OCI-LY7 (cell line): ENCODE results near the gene MYT1. TPM values are rescaled to one million over a fixed set of nuclear protein-coding genes. Genes with fewer than 3 reads are reported as not detected.

Experiments
- BruUV-seq: library from RNA; stranded (reverse); fragments of 400-500 nt; replicated peaks from 2 replicates; lab custom pipeline; 2021; lab: Mats Ljungman, UMichigan
- CTCF ChIA-PET: fragments of 300-600 bp; sonication (Branson Sonifier 250); formaldehyde crosslinking; loops from one replicate; lab custom pipeline; 2022; ENCODE audit warnings: antibody characterized with exemption; ENCODE audit not compliant: unreplicated experiment; lab: Charles Lee
- POLR2A ChIA-PET: fragments of 300-600 bp; sonication (Branson Sonifier 250); formaldehyde crosslinking; loops from one replicate; lab custom pipeline; 2022; ENCODE audit warnings: antibody characterized with exemption; lab: Charles Lee
- DNase-seq: peaks from one replicate; pipeline ENCODE4 v3.0.0-alpha.2; 2015; ENCODE audit warnings: low spot score
- H2AFZ ChIP-seq: fragments of 200-600 bp; sonication (generic), shearing (Covaris generic); 2 replicates; pipeline ENCODE4 v1.6.1; 2014; ENCODE audit warnings: mild to moderate bottlenecking, antibody characterized with exemption, low read length, moderate library complexity
- H3K27ac ChIP-seq: fragments of 200-600 bp; sonication (generic); 2 replicates; pipeline ENCODE4 v1.5.1; 2014; ENCODE audit warnings: mixed run types, low read depth, mild to moderate bottlenecking, moderate library complexity, low read length, inconsistent platforms; ENCODE audit not compliant: poor library complexity, severe bottlenecking
- H3K36me3 ChIP-seq: fragments of 200-600 bp; sonication (generic); 2 replicates; pipeline ENCODE4 v1.6.1; 2014; ENCODE audit warnings: mild to moderate bottlenecking, antibody characterized with exemption, low read length, moderate library complexity, mixed read lengths; ENCODE audit not compliant: insufficient read depth
- H3K4me1 ChIP-seq: fragments of 200-600 bp; sonication (generic); 2 replicates; pipeline ENCODE4 v1.5.1; 2014; ENCODE audit warnings: mild to moderate bottlenecking, low read length; ENCODE audit not compliant: insufficient read depth, poor library complexity, severe bottlenecking
- H3K4me2 ChIP-seq: fragments of 200-600 bp; sonication (generic); 2 replicates; pipeline ENCODE4 v1.6.1; 2014; ENCODE audit warnings: mild to moderate bottlenecking, low read length
- H3K4me3 ChIP-seq: fragments of 200-600 bp; sonication (generic); 2 replicates; pipeline ENCODE4 v1.5.1; 2014; ENCODE audit warnings: mild to moderate bottlenecking, low read depth, low read length; ENCODE audit not compliant: poor library complexity, severe bottlenecking
- H3K79me2 ChIP-seq: fragments of 200-600 bp; sonication (generic); 2 replicates; pipeline ENCODE4 v1.6.1; 2016; ENCODE audit warnings: low read depth, mild to moderate bottlenecking, low read length, moderate library complexity, mixed read lengths; ENCODE audit not compliant: insufficient read depth
- H3K9me2 ChIP-seq: fragments of 200-600 bp; sonication (generic); 2 replicates; pipeline ENCODE4 v1.6.1; 2016; ENCODE audit warnings: mild to moderate bottlenecking, low read length, mixed read lengths; ENCODE audit not compliant: insufficient read depth
- H3K9me3 ChIP-seq: fragments of 200-600 bp; sonication (generic); 2 replicates; pipeline ENCODE4 v1.6.1; 2014; ENCODE audit warnings: mild to moderate bottlenecking, mixed run types, low read length, mixed read lengths
- H4K20me1 ChIP-seq: fragments of 200-600 bp; sonication (generic); 2 replicates; pipeline ENCODE4 v1.6.1; 2014; ENCODE audit warnings: mild to moderate bottlenecking, antibody characterized with exemption, low read length, moderate library complexity, mixed read lengths; ENCODE audit not compliant: insufficient read depth
- CTCF ChIP-seq: fragments of 200-600 bp; sonication (generic); conservative IDR thresholded peaks from 2 replicates; pipeline ENCODE4 v1.5.1; 2014; ENCODE audit warnings: mild to moderate bottlenecking, antibody characterized with exemption, low read length, moderate library complexity, mixed read lengths
- EZH2phosphoT487 ChIP-seq: fragments of 200-600 bp; sonication (generic); IDR thresholded peaks from 2 replicates; pipeline ENCODE4 v1.6.1; 2018; ENCODE audit warnings: low read depth, borderline replicate concordance, mild to moderate bottlenecking, mixed run types, antibody characterized with exemption, low read length, moderate library complexity, mixed read lengths
- intact Hi-C: fragments of 100-400 bp; cut with micrococcal nuclease; formaldehyde crosslinking; loops from one replicate; pipeline ENCODE4 v1.10.0; 2022; ENCODE audit not compliant: unreplicated experiment
- total RNA-seq, 2 experiments: library from RNA; depleted of rRNA in 1 of 2; stranded (reverse); fragments of >200 nt in 1 of 2; shearing (Covaris generic) in 1 of 2; gene quantifications; 2 replicates each; pipeline ENCODE4 v1.2.3, GENCODE V29; 2014 to 2022

The MYT1 gene
- total RNA-seq, 2 experiments from 2014 or later = 0.32 to 0.95 TPM

GRCh38 chr20:64182146-64182865 lies 18.1 kb downstream of the MYT1 start:
- intact Hi-C loops = no loop called here
- Histone ChIP-seq H3K4me2 (no peak overlapping the region), H3K79me2 (no peaks in the 10 kb centered on the region), H3K27ac (no peak overlapping the region), H3K36me3 (no peaks in the 10 kb centered on the region), H4K20me1 (no peaks in the 10 kb centered on the region), H3K9me2 (no peaks in the 10 kb centered on the region), H2AFZ (no peak overlapping the region), H3K4me1 (peaks cover 4% of the 10 kb centered on the region), H3K4me3 (no peak overlapping the region), H3K9me3 (0 out of 2 replicates have a peak, but pooled peaks cover 3% of the 10 kb centered on the region)
- no TSS peak for BruUV-seq
- no peak for DNase-seq
- ChIA-PET POLR2A (no interaction called here), CTCF (no interaction called here)
- TF ChIP-seq CTCF (no peak), EZH2phosphoT487 (no peak)

DNA sequence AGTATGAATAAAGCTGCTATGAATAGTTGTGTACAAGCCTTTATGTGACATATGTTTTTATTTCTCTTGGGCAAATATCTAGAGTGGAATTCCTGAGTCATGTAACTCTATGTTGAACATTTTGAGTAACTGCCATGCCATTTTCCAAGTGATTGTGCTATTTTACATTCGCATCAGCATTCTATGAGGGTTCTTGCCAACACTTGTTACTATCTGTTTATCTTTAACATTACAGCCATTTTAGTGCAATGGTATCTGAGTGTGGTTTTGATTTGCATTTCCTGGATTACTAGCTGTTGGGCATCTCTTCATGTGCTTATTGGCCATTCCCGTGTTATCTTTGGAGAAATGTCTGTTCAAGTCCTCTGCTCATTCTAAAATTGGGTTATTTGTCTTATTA lies 19.1 kb downstream of the MYT1 start:
- no TSS peak for BruUV-seq
- Histone ChIP-seq H3K4me2 (no peak overlapping the region), H3K9me3 (0 out of 2 replicates have a peak, but pooled peaks cover 9% of the 10 kb centered on the region), H4K20me1 (no peaks in the 10 kb centered on the region), H2AFZ (no peak overlapping the region), H3K79me2 (no peaks in the 10 kb centered on the region), H3K9me2 (no peaks in the 10 kb centered on the region), H3K36me3 (no peaks in the 10 kb centered on the region), H3K27ac (no peak overlapping the region), H3K4me3 (no peak overlapping the region), H3K4me1 (no peaks in the 10 kb centered on the region)
- CTCF ChIA-PET = no interaction called here
- intact Hi-C loops = no loop called here
- DNase-seq = no peak
- TF ChIP-seq CTCF = no peak
- no peak for TF ChIP-seq EZH2phosphoT487
- POLR2A ChIA-PET = interaction anchor here (0.6 kb wide), 1 partner anchor 707 kb away, joined by 3 read pairs; no protein-coding TSS in a partner anchor

DNA sequence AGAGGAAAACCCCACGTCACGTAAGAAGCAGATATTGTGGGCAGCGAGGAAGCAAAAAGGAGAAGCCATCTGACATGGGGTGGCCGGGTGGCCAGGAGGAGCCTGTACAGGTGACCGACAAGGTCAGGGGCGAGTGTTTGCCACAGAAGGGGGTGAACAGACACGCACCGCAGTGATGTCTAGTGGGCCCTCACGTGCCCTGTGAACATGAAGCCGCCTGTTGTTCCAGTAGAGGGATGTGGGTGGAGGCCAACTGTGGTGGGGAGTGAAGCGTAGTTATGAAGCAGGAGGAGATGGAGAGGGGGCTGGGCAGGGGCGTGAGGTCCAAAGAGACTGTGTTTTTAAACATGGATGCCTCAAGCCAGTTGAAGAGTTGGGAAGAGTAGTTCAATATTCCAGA lies 20.5 kb downstream of the MYT1 start:
- H3K4me1 ChIP-seq = no peaks in the 10 kb centered on the region
- H3K79me2 ChIP-seq = no peaks in the 10 kb centered on the region
- H4K20me1 ChIP-seq = no peaks in the 10 kb centered on the region
- no peak overlapping the region for H3K4me3 ChIP-seq
- ChIA-PET CTCF (no interaction called here), POLR2A (no interaction called here)
- no peak overlapping the region for H3K27ac ChIP-seq
- no peak for DNase-seq
- H3K4me2 ChIP-seq = no peak overlapping the region
- no peak overlapping the region for H2AFZ ChIP-seq
- BruUV-seq = no TSS peak
- no peak for TF ChIP-seq EZH2phosphoT487
- TF ChIP-seq CTCF = no peak
- intact Hi-C loops = no loop called here
- 0 out of 2 replicates have a peak, but pooled peaks cover 9% of the 10 kb centered on the region for H3K9me3 ChIP-seq
- H3K36me3 ChIP-seq = no peaks in the 10 kb centered on the region
- H3K9me2 ChIP-seq = no peaks in the 10 kb centered on the region
